OCI-LY1 (cell line): ENCODE results near the gene CDC73.

Experiments
- H2AFZ ChIP-seq: fragments of 200-600 bp; sonication (generic), shearing (Covaris generic); 2 replicates; pipeline ENCODE4 v1.6.0; 2014; ENCODE audit warnings: antibody characterized with exemption, mild to moderate bottlenecking, low read length
- H3F3A ChIP-seq: fragments of 200-600 bp; sonication (generic), shearing (Covaris generic); 2 replicates; pipeline ENCODE4 v1.6.0; 2014; ENCODE audit warnings: mild to moderate bottlenecking, antibody characterized with exemption, low read length, moderate library complexity; ENCODE audit not compliant: insufficient read depth
- H3K27ac ChIP-seq: fragments of 200-600 bp; sonication (generic); 2 replicates; pipeline ENCODE4 v1.5.1; 2014; ENCODE audit warnings: low read length, mixed run types, mild to moderate bottlenecking, low read depth; ENCODE audit not compliant: poor library complexity, severe bottlenecking
- H3K27me3 ChIP-seq: fragments of 200-600 bp; sonication (generic); 2 replicates; pipeline ENCODE4 v1.6.0; 2014; ENCODE audit warnings: antibody characterized with exemption, mild to moderate bottlenecking, low read length, moderate library complexity; ENCODE audit not compliant: insufficient read depth
- H3K36me3 ChIP-seq: fragments of 200-600 bp; sonication (generic); 2 replicates; pipeline ENCODE4 v1.6.1; 2014; ENCODE audit warnings: mild to moderate bottlenecking, antibody characterized with exemption, low read length, moderate library complexity, mixed read lengths; ENCODE audit not compliant: insufficient read depth
- H3K4me1 ChIP-seq: fragments of 200-600 bp; sonication (generic); 2 replicates; pipeline ENCODE4 v1.5.1; 2014; ENCODE audit warnings: mild to moderate bottlenecking, low read length, moderate library complexity; ENCODE audit not compliant: insufficient read depth, severe bottlenecking
- H3K4me2 ChIP-seq: fragments of 200-600 bp; sonication (generic), shearing (Covaris generic); 2 replicates; pipeline ENCODE4 v1.6.1; 2014; ENCODE audit warnings: low read length
- H3K4me3 ChIP-seq: fragments of 200-600 bp; sonication (generic); 2 replicates; pipeline ENCODE4 v1.5.1; 2014; ENCODE audit warnings: low read length, low read depth, mild to moderate bottlenecking, mixed read lengths; ENCODE audit not compliant: poor library complexity, severe bottlenecking
- H3K79me2 ChIP-seq: fragments of 200-600 bp; shearing (Covaris generic); 2 replicates; pipeline ENCODE4 v1.6.1; 2016; ENCODE audit warnings: mixed run types, low read length, mixed read lengths; ENCODE audit not compliant: insufficient read depth
- H3K9ac ChIP-seq: fragments of 200-600 bp; sonication (generic), shearing (Covaris generic); 2 replicates; pipeline ENCODE4 v1.6.1; 2014; ENCODE audit warnings: mild to moderate bottlenecking, low read length, mixed read lengths
- H3K9me2 ChIP-seq: fragments of 200-600 bp; sonication (generic), shearing (Covaris generic); 2 replicates; pipeline ENCODE4 v1.6.1; 2014; ENCODE audit warnings: low read depth, mild to moderate bottlenecking, low read length, mixed read lengths
- H3K9me3 ChIP-seq: fragments of 200-600 bp; shearing (Covaris generic); 2 replicates; pipeline ENCODE4 v1.6.1; 2014; ENCODE audit warnings: low read length, mixed read lengths
- H4K20me1 ChIP-seq: fragments of 200-600 bp; sonication (generic), shearing (Covaris generic); 2 replicates; pipeline ENCODE4 v1.6.0; 2016; ENCODE audit warnings: mild to moderate bottlenecking, low read length; ENCODE audit not compliant: insufficient read depth
- CTCF ChIP-seq: fragments of 200-600 bp; sonication (generic), shearing (Covaris generic); IDR thresholded peaks from 2 replicates; pipeline ENCODE4 v1.5.1; 2017; ENCODE audit warnings: mild to moderate bottlenecking, antibody characterized with exemption, low read length, moderate library complexity, mixed read lengths
- EZH2 ChIP-seq: fragments of 200-600 bp; sonication (generic), shearing (Covaris generic); IDR thresholded peaks from 2 replicates; pipeline ENCODE4 v1.8.0; 2017; ENCODE audit warnings: borderline replicate concordance, mixed run types, mild to moderate bottlenecking, antibody characterized with exemption, low read length, moderate library complexity, mixed read lengths

Gene CDC73

GRCh38 chr1:193181985-193182384 is 60.2 kb downstream of the CDC73 start:
- no peaks in the 10 kb centered on the region for H3K9me2 ChIP-seq
- no peak for TF ChIP-seq EZH2
- TF ChIP-seq CTCF, result no peak
- H3K27ac ChIP-seq, result no peak overlapping the region
- no peak overlapping the region for H2AFZ ChIP-seq
- H3K9me3 ChIP-seq, result no peaks in the 10 kb centered on the region
- 0 out of 2 replicates have a peak, but pooled peaks cover 3% of the 10 kb centered on the region for H3F3A ChIP-seq
- no peak overlapping the region for H3K9ac ChIP-seq
- H3K4me1 ChIP-seq, result peaks cover 67% of the 10 kb centered on the region
- H3K4me2 ChIP-seq, result no peak overlapping the region
- H3K36me3 ChIP-seq, result no peaks in the 10 kb centered on the region
- H3K4me3 ChIP-seq, result no peak overlapping the region
- H3K27me3 ChIP-seq, result no peaks in the 10 kb centered on the region
- H3K79me2 ChIP-seq, result peaks cover 36% of the 10 kb centered on the region
- H4K20me1 ChIP-seq, result no peaks in the 10 kb centered on the region

GRCh38 chr1:193183019-193183627 is 61.3 kb downstream of the CDC73 start:
- Histone ChIP-seq H3K4me2 (peak overlapping the region; percentile 44), H3F3A (0 out of 2 replicates have a peak, but pooled peaks cover 9% of the 10 kb centered on the region), H3K4me3 (peak overlapping the region; percentile 59), H2AFZ (no peak overlapping the region), H3K9ac (no peak overlapping the region; the same call in 1 of the 2 replicates), H3K4me1 (peaks cover 70% of the 10 kb centered on the region), H3K27ac (peak overlapping the region; percentile 62), H3K9me2 (no peaks in the 10 kb centered on the region), H3K27me3 (no peaks in the 10 kb centered on the region), H4K20me1 (no peaks in the 10 kb centered on the region), H3K79me2 (peaks cover 47% of the 10 kb centered on the region), H3K9me3 (no peaks in the 10 kb centered on the region), H3K36me3 (no peaks in the 10 kb centered on the region)
- TF ChIP-seq EZH2, result no peak
- TF ChIP-seq CTCF, result peak; percentile 75

GRCh38 chr1:193184776-193185175 is 62.9 kb downstream of the CDC73 start:
- Histone ChIP-seq H2AFZ (no peak overlapping the region), H3K4me2 (peak overlapping the region; percentile 89), H3K27ac (peak overlapping the region; percentile 79), H4K20me1 (no peaks in the 10 kb centered on the region), H3K27me3 (no peaks in the 10 kb centered on the region), H3K4me3 (peak overlapping the region; percentile 59), H3K9ac (peak overlapping the region; percentile 56; the same call in 1 of the 2 replicates), H3K36me3 (no peaks in the 10 kb centered on the region), H3K9me3 (no peaks in the 10 kb centered on the region), H3K9me2 (no peaks in the 10 kb centered on the region), H3K79me2 (peaks cover 57% of the 10 kb centered on the region), H3K4me1 (peaks cover 59% of the 10 kb centered on the region), H3F3A (0 out of 2 replicates have a peak, but pooled peaks cover 9% of the 10 kb centered on the region)
- TF ChIP-seq CTCF (no peak), EZH2 (no peak)
